ENCODE results near the gene SETD1A. TPM values are rescaled to one million over a fixed set of nuclear protein-coding genes. Genes with fewer than 3 reads are reported as not detected.
A peak's percentile ranks its signal among the peaks of the same experiment; 100 is the strongest.

SETD1A gene
- total RNA-seq: 10 to 100 TPM in 6 of 9 donors, 1 to 10 TPM in 3; 2.3 to 23.0 (median 11.6) TPM
- polyA plus RNA-seq: 10 to 100 TPM in 2 of 3 donors, 1 to 10 TPM in 1; 8.7 to 40.1 (median 19.1) TPM
- long read RNA-seq, donor 1: 0 reads
- long read RNA-seq, donor 2: 0 reads
- long read RNA-seq, donor 3: 0 reads
- long read RNA-seq, donor 4: 0 reads
- long read RNA-seq, donor 5, partial matches to known transcripts: 1 of 1 reads
- long read RNA-seq, donor 5, other reads (novel, unspliced or antisense): 0 of 1 reads
- long read RNA-seq, donor 6, partial matches to known transcripts: 2 of 3 reads
- long read RNA-seq, donor 6, other reads (novel, unspliced or antisense): 1 of 3 reads
- long read RNA-seq, donor 7: 0 reads
- long read RNA-seq, donor 8, partial matches to known transcripts: 6 of 6 reads
- long read RNA-seq, donor 8, other reads (novel, unspliced or antisense): 0 of 6 reads
- long read RNA-seq, donor 9, partial matches to known transcripts: 5 of 5 reads
- long read RNA-seq, donor 9, other reads (novel, unspliced or antisense): 0 of 5 reads
- long read RNA-seq, donor 10: 0 reads

DNA sequence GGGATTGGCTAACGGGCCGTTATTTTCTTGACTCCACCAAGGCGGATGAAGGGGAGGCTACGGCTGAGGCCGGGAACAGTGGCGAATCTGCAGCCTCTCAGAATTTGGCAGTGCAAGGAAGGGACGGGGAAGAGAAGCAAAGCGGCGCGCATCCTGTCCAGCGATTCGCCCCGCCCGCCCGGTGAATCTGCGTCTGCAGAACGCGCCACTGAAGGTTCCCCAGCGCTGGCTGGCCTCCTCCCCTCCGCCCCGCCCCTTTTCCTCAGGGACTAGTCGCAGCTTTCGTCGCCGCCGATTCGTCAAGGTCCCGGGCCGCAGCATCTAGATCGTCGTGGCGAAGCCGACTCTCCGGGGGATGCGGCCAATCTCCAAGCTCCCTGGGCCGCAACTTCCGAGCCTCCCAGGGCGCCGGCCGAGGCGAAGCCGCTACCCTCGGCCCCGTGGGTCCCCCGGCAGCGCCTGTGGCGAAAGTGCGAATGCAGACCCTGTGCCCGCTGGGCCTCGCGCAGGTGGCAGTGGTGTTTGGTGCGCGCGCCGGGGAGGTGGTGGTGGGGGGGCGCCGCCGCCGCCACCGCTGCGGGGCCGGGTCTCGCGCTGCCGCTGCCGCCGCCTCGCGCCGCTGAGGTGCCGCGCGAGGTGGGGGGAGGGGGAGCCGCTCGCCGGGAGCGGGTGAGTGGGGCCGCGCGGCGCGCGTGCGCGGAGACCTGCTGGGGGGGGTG lies at the start of gene SETD1A:
Gene SETD1A, plus strand, starts transcription at position 299 of the 719 bp plus-strand sequence. CDS start 978 bp downstream, outside the sequence.
- Histone ChIP-seq H3K9me3 (replicated peaks in 1 of 3) (no peaks in the 10 kb centered on the region), H3K36me3 (replicated peaks in 1 of 2) (peaks cover 0 to 39% of the 10 kb centered on the region in 2 donors), H3K4me3 (peak within 1 kb of the TSS; percentile 79 to 93 (median 90)), H3K27me3 (no peaks in the 10 kb centered on the region), H3K4me1 (replicated peaks in 1 of 2) (peaks cover 15 to 27% of the 10 kb centered on the region in 2 donors), H3K27ac (peak within 1 kb of the TSS; percentile 94 to 99 (median 98))
- TF ChIP-seq CTCF (IDR thresholded peaks at IDR 0.05) (peak in 5 of 6 experiments; percentile 3 to 45 (median 19)), POLR2A (IDR thresholded peaks at IDR 0.05) (peak; percentile 11 to 78)
- peak; percentile 95 to 99 (median 98) for DNase-seq
- WGBS, 4 donors: 0% methylated on average over 7 to 85 of the region's 85 CpGs
- intact Hi-C loops (cut with DNase I): no loop called here

DNA sequence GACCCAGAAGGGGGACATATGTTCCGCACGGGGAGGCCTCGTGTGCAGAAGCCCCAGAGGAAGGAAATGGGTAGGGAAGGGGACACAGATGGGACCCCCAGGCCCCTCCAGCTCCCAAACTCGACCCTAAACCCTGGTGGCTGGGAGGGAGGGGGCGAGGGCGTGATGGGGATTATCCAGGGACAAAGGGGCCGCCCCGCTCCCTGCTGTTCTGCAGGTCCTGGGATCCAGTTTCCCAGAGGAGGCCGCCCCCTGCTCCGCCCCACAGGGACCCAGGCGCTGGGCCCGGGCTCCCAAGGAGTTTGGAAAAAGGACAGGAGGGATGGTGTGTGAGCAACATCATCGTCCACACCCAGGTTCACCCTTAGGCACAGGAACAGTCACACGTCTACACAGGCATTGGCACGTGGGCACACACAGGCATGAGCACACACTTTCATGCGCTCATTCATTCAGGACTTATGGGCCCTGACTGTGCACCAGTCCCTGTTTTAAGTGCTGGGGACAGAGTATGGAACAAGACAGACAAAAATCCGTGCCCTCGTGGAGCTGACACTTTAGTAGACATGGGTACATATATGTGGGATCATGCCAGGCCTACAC lies 47.0 kb upstream of the SETD1A start:
- no peaks in the 10 kb centered on the region for H3K36me3 ChIP-seq (replicated peaks in 1 of 2)
- WGBS, 4 donors: 73 to 82% (median 76%) methylated on average over 16 to 18 of the region's 18 CpGs
- no peak overlapping the region for H3K27ac ChIP-seq
- no peaks in the 10 kb centered on the region for H3K9me3 ChIP-seq (replicated peaks in 1 of 3)
- no peak for DNase-seq
- TF ChIP-seq CTCF (IDR thresholded peaks at IDR 0.05): no peak
- no peak for TF ChIP-seq POLR2A (IDR thresholded peaks at IDR 0.05)
- no peaks in the 10 kb centered on the region for H3K27me3 ChIP-seq
- no peak overlapping the region for H3K4me3 ChIP-seq
- intact Hi-C loops (cut with DNase I): loop anchor here in 1 of 2 donors (5.0 kb wide), 1 partner anchor 68 kb away; no protein-coding TSS in a partner anchor
- no peaks in the 10 kb centered on the region for H3K4me1 ChIP-seq (replicated peaks in 1 of 2)

DNA sequence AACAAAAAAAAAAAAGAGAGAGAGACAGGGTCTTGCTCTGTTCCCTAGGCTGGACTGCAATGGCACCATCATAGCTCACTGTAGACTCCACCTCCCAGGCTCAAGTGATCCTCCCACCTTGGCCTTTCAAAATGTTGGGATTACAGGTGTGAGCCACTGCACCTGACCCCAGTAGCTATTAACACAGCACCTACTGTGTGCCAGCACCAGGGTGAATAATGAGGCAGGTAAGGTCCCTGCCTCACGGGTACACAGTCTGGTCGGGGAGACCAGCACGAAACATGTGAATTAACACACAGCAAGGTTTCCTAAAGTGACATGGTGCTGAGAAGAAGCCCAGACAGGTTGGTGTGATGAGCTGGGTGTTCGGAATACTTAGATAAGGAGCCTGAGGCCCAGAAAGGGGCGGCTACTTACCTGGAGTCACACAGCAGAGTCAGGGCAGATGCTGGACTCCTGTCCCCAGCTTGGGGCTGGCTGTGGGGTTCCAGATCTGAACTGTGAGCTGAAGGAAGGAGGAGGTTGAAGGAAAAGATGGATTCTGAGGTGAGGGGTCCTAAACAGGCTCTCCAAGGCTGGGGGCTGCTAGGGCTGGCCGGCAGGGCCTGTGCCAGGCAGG lies 44.7 kb upstream of the SETD1A start:
- WGBS, 4 donors: 87 to 95% (median 92%) methylated on average over 6 of the region's 6 CpGs
- TF ChIP-seq CTCF (IDR thresholded peaks at IDR 0.05) (no peak), POLR2A (IDR thresholded peaks at IDR 0.05) (no peak)
- no peaks in the 10 kb centered on the region for H3K36me3 ChIP-seq (replicated peaks in 1 of 2)
- no peak overlapping the region for H3K4me3 ChIP-seq
- DNase-seq: no peak
- H3K9me3 ChIP-seq (replicated peaks in 1 of 3): no peaks in the 10 kb centered on the region
- intact Hi-C loops (cut with DNase I): loop anchor here in 1 of 2 donors (5.0 kb wide), 1 partner anchor 71 kb away; no protein-coding TSS in a partner anchor
- H3K4me1 ChIP-seq (replicated peaks in 1 of 2): no peaks in the 10 kb centered on the region
- H3K27ac ChIP-seq: no peak overlapping the region
- H3K27me3 ChIP-seq: no peaks in the 10 kb centered on the region

Data from adrenal gland (tissue), 19 donors.